GM18498 (cell line): Measurements from ENCODE around the gene MYL11.
A peak's percentile ranks its signal among the peaks of the same experiment; 100 is the strongest.

Experiments used
- ATAC-seq: cut with Tn5 transposase; IDR thresholded peaks from one replicate; pipeline ENCODE4 v1.9.1; 2021; ENCODE audit warnings: mild to moderate bottlenecking, moderate library complexity; ENCODE audit not compliant: unreplicated experiment

MYL11 gene

GRCh38 chr16:30353438-30354129 lies 21.0 kb upstream of the MYL11 start:
- ATAC-seq = no peak

GRCh38 chr16:30354423-30355143 lies 20.0 kb upstream of the MYL11 start:
- peak; percentile 22 for ATAC-seq

GRCh38 chr16:30355144-30355953 lies 19.3 kb upstream of the MYL11 start, which contains the start of gene CD2BP2:
CD2BP2 (minus strand) TSS chr16:30355308; CDS start chr16:30354681, 627 bp downstream.
- peak; percentile 60 for ATAC-seq

- ATAC-seq = no peak
These were observed 18.7 kb upstream of the MYL11 start for GRCh38 chr16:30355954-30356308.

- no peak for ATAC-seq
These were observed 18.1 kb upstream of the MYL11 start for GRCh38 chr16:30356401-30357084.

GRCh38 chr16:30357085-30357714 lies 17.4 kb upstream of the MYL11 start:
- ATAC-seq = no peak

- no peak for ATAC-seq
These were observed 16.7 kb upstream of the MYL11 start for GRCh38 chr16:30357715-30358576.

- ATAC-seq = no peak
These were observed 16.0 kb upstream of the MYL11 start for GRCh38 chr16:30358577-30358936.

GRCh38 chr16:30358990-30359870 lies 15.4 kb upstream of the MYL11 start:
- ATAC-seq = no peak

- ATAC-seq = no peak
These were observed 14.8 kb upstream of the MYL11 start for GRCh38 chr16:30359871-30360170.

- ATAC-seq = no peak
These were observed 13.4 kb upstream of the MYL11 start for GRCh38 chr16:30361180-30361579.

GRCh38 chr16:30365200-30365599 lies 9.4 kb upstream of the MYL11 start:
- no peak for ATAC-seq

GRCh38 chr16:30366511-30366910 lies 8.1 kb upstream of the MYL11 start:
- no peak for ATAC-seq

- ATAC-seq = no peak
These were observed 7.1 kb upstream of the MYL11 start for GRCh38 chr16:30367349-30368009.

- no peak for ATAC-seq
These were observed 6.3 kb upstream of the MYL11 start for GRCh38 chr16:30368122-30368791.

- ATAC-seq = no peak
These were observed 5.9 kb upstream of the MYL11 start for GRCh38 chr16:30368792-30369090.

GRCh38 chr16:30369091-30369937 lies 5.3 kb upstream of the MYL11 start:
- ATAC-seq = no peak
